Fibroblast of villous mesenchyme (primary cell): ENCODE measurements around the gene SOSTDC1. TPM values are rescaled to one million over a fixed set of nuclear protein-coding genes. Genes with fewer than 3 reads are reported as not detected.
"Not testable (repeated sequence)": the region's sequence is repeated elsewhere in the genome, so short reads cannot be mapped to it uniquely, and the experiment has no call there.

Experiments
- DNase-seq: peaks from one replicate; pipeline ENCODE4 v3.0.0-alpha.2; 2010; ENCODE audit warnings: low read depth
- H3K4me3 ChIP-seq: 2 replicates; pipeline ENCODE4 v1.5.1; 2011; ENCODE audit warnings: low read depth, mild to moderate bottlenecking, low read length
- total RNA-seq: library from RNA; depleted of rRNA; stranded (reverse); fragments of >200 nt; gene quantifications from 2 replicates; pipeline ENCODE4 v1.2.3, GENCODE V29; 2012
- TF ChIP-seq, protein P1 (sequence below): IDR thresholded peaks from 2 replicates; pipeline ENCODE4 v1.5.1; 2012; ENCODE audit warnings: low read depth, mild to moderate bottlenecking, low read length; ENCODE audit not compliant: insufficient read depth

The SOSTDC1 gene
- total RNA-seq, 1 donor: not detected

- TF ChIP-seq, protein P1, sequence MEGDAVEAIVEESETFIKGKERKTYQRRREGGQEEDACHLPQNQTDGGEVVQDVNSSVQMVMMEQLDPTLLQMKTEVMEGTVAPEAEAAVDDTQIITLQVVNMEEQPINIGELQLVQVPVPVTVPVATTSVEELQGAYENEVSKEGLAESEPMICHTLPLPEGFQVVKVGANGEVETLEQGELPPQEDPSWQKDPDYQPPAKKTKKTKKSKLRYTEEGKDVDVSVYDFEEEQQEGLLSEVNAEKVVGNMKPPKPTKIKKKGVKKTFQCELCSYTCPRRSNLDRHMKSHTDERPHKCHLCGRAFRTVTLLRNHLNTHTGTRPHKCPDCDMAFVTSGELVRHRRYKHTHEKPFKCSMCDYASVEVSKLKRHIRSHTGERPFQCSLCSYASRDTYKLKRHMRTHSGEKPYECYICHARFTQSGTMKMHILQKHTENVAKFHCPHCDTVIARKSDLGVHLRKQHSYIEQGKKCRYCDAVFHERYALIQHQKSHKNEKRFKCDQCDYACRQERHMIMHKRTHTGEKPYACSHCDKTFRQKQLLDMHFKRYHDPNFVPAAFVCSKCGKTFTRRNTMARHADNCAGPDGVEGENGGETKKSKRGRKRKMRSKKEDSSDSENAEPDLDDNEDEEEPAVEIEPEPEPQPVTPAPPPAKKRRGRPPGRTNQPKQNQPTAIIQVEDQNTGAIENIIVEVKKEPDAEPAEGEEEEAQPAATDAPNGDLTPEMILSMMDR: no peak
- no peak overlapping the region for H3K4me3 ChIP-seq
- no peak for DNase-seq
Observed at GRCh38 chr7:16463949-16464715, 1.4 kb downstream of the SOSTDC1 start.

GRCh38 chr7:16463520-16463919 lies 2.0 kb downstream of the SOSTDC1 start:
- DNase-seq: no peak
- TF ChIP-seq, protein P1: no peak
- H3K4me3 ChIP-seq: no peak overlapping the region

DNA sequence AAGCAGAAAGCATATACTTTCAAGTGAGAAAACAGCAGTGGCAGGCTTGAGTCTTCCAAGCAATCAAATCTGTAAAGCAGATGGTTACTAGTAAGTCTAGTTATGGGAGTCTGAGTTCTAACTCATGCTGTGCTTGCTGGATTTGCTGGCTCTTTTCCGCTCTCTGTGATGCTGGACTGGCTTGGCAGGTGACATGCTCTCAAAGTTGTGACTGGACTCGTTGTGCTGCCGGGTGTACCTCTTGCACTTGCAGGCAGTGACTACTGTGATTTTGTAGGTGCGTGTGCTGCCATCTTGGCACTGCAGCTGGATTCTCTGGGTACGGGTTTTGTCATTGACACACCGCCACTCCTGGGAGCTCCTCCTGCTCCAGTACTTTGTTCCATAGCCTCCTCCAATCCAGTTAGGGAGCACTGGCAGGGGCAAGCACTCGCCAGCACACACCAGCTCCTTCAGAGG lies 3.1 kb downstream of the SOSTDC1 start:
- TF ChIP-seq, protein P1: no peak
- H3K4me3 ChIP-seq: no peak overlapping the region
- DNase-seq: no peak

- no peak for DNase-seq
- H3K4me3 ChIP-seq: no peak overlapping the region
- TF ChIP-seq, protein P1: no peak
Observed at GRCh38 chr7:16460789-16461493, 4.6 kb downstream of the SOSTDC1 start.

- not testable (repeated sequence) for H3K4me3 ChIP-seq, DNase-seq
Observed at GRCh38 chr7:16456303-16456702, 9.2 kb downstream of the SOSTDC1 start.

GRCh38 chr7:16455591-16455990 lies 9.9 kb downstream of the SOSTDC1 start:
- TF ChIP-seq, protein P1: no peak
- no peak overlapping the region for H3K4me3 ChIP-seq
- DNase-seq: no peak

GRCh38 chr7:16450366-16450765 lies 15.2 kb downstream of the SOSTDC1 start:
- TF ChIP-seq, protein P1: no peak
- no peak for DNase-seq
- H3K4me3 ChIP-seq: no peak overlapping the region
